Ovary (tissue), 9 donors: Measurements from ENCODE around the gene OBSCN. TPM values are rescaled to one million over a fixed set of nuclear protein-coding genes. Genes with fewer than 3 reads are reported as not detected.

Source experiments
- DNase-seq, 5 donors: peaks; one replicate each; pipeline ENCODE4 v3.0.0-alpha.2; 2019 to 2020
- H3K27ac ChIP-seq, 2 donors: fragments of 200-600 bp; one replicate each; pipeline versions ENCODE4 v1.5.1 to v1.8.0; 2019 to 2022
- H3K27me3 ChIP-seq: fragments of 200-600 bp; one replicate; pipeline ENCODE4 v1.8.0; 2022
- H3K36me3 ChIP-seq: fragments of 200-600 bp; sonication (generic); one replicate; pipeline ENCODE4 v1.5.1; 2019
- H3K4me1 ChIP-seq: one replicate; pipeline ENCODE4 v1.8.1; 2013; ENCODE audit warnings: mild to moderate bottlenecking, moderate library complexity; ENCODE audit not compliant: insufficient read depth
- H3K4me3 ChIP-seq: fragments of 200-600 bp; sonication (generic); one replicate; pipeline ENCODE4 v1.5.1; 2017
- H3K9me3 ChIP-seq, 2 donors: fragments of 200-600 bp in 1 of 2; sonication (generic) in 1 of 2; one replicate each; pipeline versions ENCODE4 v1.5.1 to v1.8.1; 2013 to 2019; ENCODE audit warnings: mild to moderate bottlenecking in 1 of 2, moderate library complexity in 1 of 2
- CTCF ChIP-seq, 3 donors: fragments of 450-650 bp in 2 of 3; fragments of 200-600 bp in 1 of 3; IDR thresholded peaks; one replicate each; pipeline versions ENCODE4 v1.5.1 to v1.8.0; 2016 to 2022; ENCODE audit warnings: antibody characterized with exemption in 3 of 3, mild to moderate bottlenecking in 1 of 3
- EP300 ChIP-seq: sonication (generic); formaldehyde crosslinking; IDR thresholded peaks from one replicate; pipeline ENCODE4 v1.6.1; 2017; ENCODE audit warnings: antibody characterized with exemption
- POLR2A ChIP-seq: fragments of 450-650 bp; IDR thresholded peaks from one replicate; pipeline ENCODE4 v1.6.1; 2017; ENCODE audit warnings: antibody characterized with exemption, mild to moderate bottlenecking, moderate library complexity
- WGBS, 3 donors: extraction: QIAGEN DNeasy Blood & Tissue Kit in 1 of 3; methylation state at CpG; one replicate each; pipeline versions ENCODE4 v1.1.5 to v1.1.7; 2013 to 2017; 5-methylcytosine and 5-hydroxymethylcytosine counted together
- intact Hi-C, 4 donors: fragments of 100-400 bp; cut with DNase I; formaldehyde crosslinking; loops; one replicate each; pipeline versions ENCODE4 v1.11.0 to v1.15.1; 2022 to 2023
- polyA plus RNA-seq, 2 donors: library from polyadenylated mRNA; stranded (reverse); fragments of 200-250 nt in 1 of 2; fragments of 350-450 nt in 1 of 2; fragmentation: Illumina TruSeq in 1 of 2; extraction: RNeasy Lipid Tissue Mini Kit (QIAGEN cat#74804) in 1 of 2; gene quantifications; one replicate each; pipeline ENCODE4 v1.2.3, GENCODE V29; 2013 to 2014
- total RNA-seq, 7 donors: library from RNA; depleted of rRNA in 2 of 7; stranded (reverse); fragments of >200 nt in 2 of 7; fragmentation: NEBNext Ultra II Directional in 3 of 7; extraction: Animal tissue kit (Norgen Biotek cat#: 25700) in 3 of 7; gene quantifications; one replicate each; pipeline versions ENCODE4 v1.1.0 to v1.2.4, GENCODE V29; 2016 to 2023
- donor health status: DM: no; HTN: no; CAD: no; lungs with moderate emphysema.
- donor health status: DM: no; HTN: no; CAD: no.
- donor health status: Bipolar disorder and iron deficiency.
- donor health status: DM: yes; HTN: yes; CAD: no.
- donor health status: DM: no; HTN: no; CAD: no.
- donor health status: DM: yes; HTN: yes; CAD: no.

Gene OBSCN
- total and polyA plus RNA-seq, 9 donors: 3.5 to 37.1 (median 29.0) TPM

- H3K4me3 ChIP-seq: no peak overlapping the region
- no peaks in the 10 kb centered on the region for H3K27me3 ChIP-seq
- no peaks in the 10 kb centered on the region for H3K4me1 ChIP-seq
- no peaks in the 10 kb centered on the region for H3K36me3 ChIP-seq
- TF ChIP-seq CTCF (IDR thresholded peaks at IDR 0.05): no peak
- TF ChIP-seq EP300: no peak
- no peak for TF ChIP-seq POLR2A
- 90 to 94% (median 90%) methylated on average over 24 of the region's 24 CpGs for WGBS, 3 donors
- H3K9me3 ChIP-seq: no peaks in the 10 kb centered on the region
- peak in 4 of 5 donors; percentile 7 to 29 (median 16) for DNase-seq
- H3K27ac ChIP-seq: no peak overlapping the region
- intact Hi-C loops: loop anchor here in 1 of 4 donors (5.0 kb wide), 1 partner anchor 48 kb away; no protein-coding TSS in a partner anchor
Measured at GRCh38 chr1:228339766-228340685, 132.2 kb downstream of the OBSCN start.

DNA sequence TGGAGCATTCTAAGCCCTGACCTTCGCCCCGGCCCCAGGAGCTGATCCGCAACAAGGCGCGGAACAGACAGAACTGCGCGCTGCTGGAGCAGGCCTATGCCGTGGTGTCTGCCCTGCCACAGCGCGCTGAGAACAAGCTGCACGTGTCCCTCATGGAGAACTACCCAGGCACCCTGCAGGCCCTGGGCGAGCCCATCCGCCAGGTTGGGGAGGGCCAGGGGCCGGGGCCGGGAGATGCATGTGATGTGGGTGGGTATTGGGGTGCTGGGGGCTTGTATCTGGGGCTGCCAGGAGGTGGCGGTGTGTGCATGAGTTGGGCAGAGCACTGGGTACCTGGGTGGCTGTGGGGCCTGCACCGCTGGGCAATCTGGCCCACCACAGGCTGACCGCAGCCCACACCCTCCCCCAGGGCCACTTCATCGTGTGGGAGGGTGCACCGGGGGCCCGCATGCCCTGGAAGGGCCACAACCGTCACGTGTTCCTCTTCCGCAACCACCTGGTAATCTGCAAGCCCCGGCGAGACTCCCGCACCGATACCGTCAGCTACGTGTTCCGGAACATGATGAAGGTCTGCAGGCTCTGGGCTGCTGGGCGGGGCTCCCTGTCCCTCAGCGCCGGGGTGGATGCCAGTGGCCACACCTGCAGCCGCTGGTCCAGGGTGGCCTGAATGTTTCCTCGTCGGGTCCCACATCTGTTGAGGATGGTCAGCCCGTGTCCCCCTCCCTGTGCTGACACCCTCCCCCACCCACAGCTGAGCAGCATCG lies 133.0 kb downstream of the OBSCN start:
- WGBS, 3 donors: 85 to 90% (median 90%) methylated on average over 33 to 39 of the region's 39 CpGs
- no peak for TF ChIP-seq CTCF (IDR thresholded peaks at IDR 0.05)
- TF ChIP-seq POLR2A: no peak
- no peak for TF ChIP-seq EP300
- Histone ChIP-seq H3K9me3 (no peaks in the 10 kb centered on the region), H3K4me3 (no peak overlapping the region), H3K4me1 (no peaks in the 10 kb centered on the region), H3K27me3 (no peaks in the 10 kb centered on the region), H3K36me3 (no peaks in the 10 kb centered on the region), H3K27ac (no peak overlapping the region)
- peak; percentile 7 to 45 (median 24) for DNase-seq
- intact Hi-C loops: loop anchor here in 1 of 4 donors (5.0 kb wide), 1 partner anchor 49 kb away; no protein-coding TSS in a partner anchor

DNA sequence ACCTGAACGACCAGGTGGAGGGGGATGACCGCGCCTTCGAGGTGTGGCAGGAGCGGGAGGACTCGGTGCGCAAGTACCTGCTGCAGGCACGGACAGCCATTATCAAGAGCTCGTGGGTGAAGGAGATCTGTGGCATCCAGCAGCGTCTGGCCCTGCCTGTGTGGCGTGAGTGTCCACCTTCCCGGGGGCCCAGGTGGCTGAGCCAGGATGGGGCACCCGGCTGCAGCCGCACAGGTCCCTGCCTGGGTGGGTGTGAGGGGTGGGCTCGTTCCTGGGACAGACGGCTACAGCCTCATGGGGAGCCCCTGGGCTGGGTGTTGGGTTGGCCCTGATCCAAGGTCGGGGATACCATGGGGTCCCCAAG lies 133.6 kb downstream of the OBSCN start:
- H3K4me3 ChIP-seq: no peak overlapping the region
- no peaks in the 10 kb centered on the region for H3K9me3 ChIP-seq
- WGBS, 3 donors: 87 to 91% (median 88%) methylated on average over 17 of the region's 17 CpGs
- intact Hi-C loops: loop anchor here in 1 of 4 donors (5.0 kb wide), 1 partner anchor 49 kb away; no protein-coding TSS in a partner anchor
- H3K36me3 ChIP-seq: no peaks in the 10 kb centered on the region
- no peaks in the 10 kb centered on the region for H3K4me1 ChIP-seq
- H3K27me3 ChIP-seq: no peaks in the 10 kb centered on the region
- no peak overlapping the region for H3K27ac ChIP-seq
- DNase-seq: peak; percentile 6 to 26 (median 16)
- TF ChIP-seq POLR2A (no peak), EP300 (no peak), CTCF (IDR thresholded peaks at IDR 0.05) (no peak)

DNA sequence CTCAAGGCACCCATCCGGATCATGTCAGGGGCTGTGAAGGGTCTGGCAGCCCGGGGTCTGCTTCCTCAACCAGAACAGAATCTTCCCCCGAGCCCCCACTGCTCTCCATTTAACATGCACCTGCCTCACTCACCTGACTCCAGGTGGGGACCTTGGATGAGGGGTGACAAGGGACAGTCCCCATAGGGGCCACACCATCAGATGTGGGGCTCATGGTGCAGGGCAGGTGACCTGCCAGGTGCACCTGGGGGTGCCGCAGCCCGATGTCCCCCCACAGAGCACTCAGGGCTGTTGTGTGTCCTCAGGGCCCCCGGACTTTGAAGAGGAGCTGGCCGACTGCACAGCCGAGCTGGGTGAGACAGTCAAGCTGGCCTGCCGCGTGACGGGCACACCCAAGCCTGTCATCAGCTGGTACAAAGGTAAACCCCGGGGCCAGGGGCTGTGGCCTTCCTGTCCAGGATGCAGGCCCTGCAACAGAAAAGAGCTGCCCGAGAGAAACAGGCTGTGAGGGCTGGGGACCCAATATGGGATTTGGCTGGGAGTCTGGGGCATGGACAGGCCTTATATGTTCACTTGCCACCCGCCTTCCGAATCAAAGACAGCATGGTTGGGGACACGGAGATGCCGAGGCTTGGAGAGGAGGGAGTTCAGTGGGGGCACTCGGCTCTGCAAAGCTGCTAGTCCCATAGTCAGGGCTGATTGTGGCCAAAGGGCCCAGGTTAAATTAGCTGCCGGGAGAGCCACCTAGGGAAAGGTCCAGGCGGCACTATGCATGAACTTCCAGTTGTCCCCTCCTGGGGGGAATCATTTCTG lies 134.2 kb downstream of the OBSCN start:
- peak; percentile 4 to 29 (median 11) for DNase-seq
- no peak overlapping the region for H3K27ac ChIP-seq
- 90 to 98% (median 91%) methylated on average over 18 to 20 of the region's 20 CpGs for whole genome bisulfite sequencing, 3 donors
- no peaks in the 10 kb centered on the region for H3K36me3 ChIP-seq
- no peaks in the 10 kb centered on the region for H3K4me1 ChIP-seq
- no peaks in the 10 kb centered on the region for H3K27me3 ChIP-seq
- TF ChIP-seq POLR2A (no peak), CTCF (IDR thresholded peaks at IDR 0.05) (no peak)
- intact Hi-C loops: loop anchor here in 1 of 4 donors (5.0 kb wide), 1 partner anchor 50 kb away; no protein-coding TSS in a partner anchor
- H3K4me3 ChIP-seq: no peak overlapping the region
- H3K9me3 ChIP-seq: no peaks in the 10 kb centered on the region
